Measurements from ENCODE around the gene PTPN11.
"Not testable (repeated sequence)": the region's sequence is repeated elsewhere in the genome, so short reads cannot be mapped to it uniquely, and the experiment has no call there.

The PTPN11 gene

GRCh38 chr12:112457142-112457541, 38.4 kb downstream of the PTPN11 start:
- DNase-seq, result not testable (repeated sequence)

DNA sequence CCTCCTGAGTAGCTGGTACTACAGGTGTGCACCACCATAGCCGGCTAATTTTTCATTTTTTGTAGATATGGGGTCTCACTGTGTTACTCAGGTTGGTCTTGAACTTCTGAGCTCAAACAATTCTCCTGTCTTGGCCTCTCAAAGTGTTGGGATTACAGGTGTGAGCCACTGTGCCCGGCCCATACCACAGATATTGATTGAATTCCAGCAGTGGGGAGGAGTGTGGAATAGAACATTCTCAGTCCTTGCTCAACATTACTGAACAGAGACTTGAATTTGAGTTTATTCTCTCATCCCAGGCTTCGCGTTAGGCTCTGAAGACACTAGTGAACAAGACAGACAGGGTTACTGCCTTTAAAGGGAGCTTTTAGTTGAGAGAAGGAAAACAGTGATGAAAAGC, 39.6 kb downstream of the PTPN11 start:
- DNase-seq, result no peak

GRCh38 chr12:112458751-112459150, 40.0 kb downstream of the PTPN11 start:
- no peak for DNase-seq

- no peak for DNase-seq
Measured at GRCh38 chr12:112463478-112463877, 44.7 kb downstream of the PTPN11 start.

- no peak for DNase-seq
Measured at GRCh38 chr12:112464605-112465004, 45.9 kb downstream of the PTPN11 start.

DNA sequence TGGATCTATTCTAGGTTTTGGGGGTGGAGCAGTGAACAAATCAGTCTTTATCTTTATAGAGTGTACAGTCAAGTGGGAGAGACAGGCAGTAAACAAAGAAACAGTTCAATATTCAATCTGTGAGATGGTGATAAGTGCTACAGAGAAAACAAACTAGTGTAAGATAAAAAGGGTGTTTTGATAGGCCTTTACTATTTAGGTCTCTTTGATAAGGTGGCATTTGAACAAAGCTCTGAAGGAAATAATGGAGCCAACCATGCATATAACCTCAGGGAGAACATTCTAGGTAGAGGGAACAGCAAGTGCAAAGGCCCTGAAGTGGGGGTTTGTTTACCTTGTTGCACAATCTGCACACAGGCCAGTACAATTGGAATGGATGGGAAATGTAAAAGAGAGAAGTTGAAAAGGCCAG, 47.3 kb downstream of the PTPN11 start:
- DNase-seq, result no peak

DNA sequence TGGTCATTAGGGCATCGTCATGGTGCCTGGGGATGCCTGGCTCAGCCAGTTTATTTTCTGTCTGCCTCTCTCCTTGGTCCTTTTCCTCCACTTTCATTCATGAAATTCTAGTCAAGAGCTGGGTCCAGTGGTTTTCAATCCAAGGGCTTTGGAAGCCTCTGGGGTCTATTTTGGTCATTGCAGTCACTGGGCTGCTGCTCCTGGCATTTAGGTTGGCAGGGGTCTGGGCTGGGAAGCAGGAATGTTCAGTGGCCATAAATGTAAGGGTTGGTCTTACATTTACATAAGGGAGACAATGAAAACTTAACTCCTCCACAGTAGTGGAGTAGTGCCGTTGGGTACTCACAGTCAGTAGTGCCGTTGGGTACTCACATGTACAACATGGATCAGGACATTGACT, 48.1 kb downstream of the PTPN11 start:
- no peak for DNase-seq

DNA sequence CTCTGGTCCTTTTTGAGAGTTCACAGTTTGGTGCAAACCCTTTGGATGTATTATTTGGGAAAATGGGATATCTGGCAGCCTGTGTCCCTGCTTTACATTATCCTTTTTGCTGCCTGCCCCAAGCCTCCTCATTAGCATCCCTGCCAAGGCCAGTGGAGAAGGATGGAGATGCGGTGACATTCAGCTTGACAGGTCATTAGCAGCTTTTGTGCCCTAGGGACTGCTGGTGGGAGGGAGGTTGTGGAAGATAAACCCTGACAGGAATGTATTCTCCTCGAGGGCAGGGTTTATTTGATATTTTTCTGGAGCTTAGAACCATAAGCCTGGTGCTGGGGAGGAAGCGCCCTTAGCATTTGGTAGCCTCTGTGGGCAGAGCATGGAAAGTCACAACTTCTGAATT, 49.3 kb downstream of the PTPN11 start:
- no peak for DNase-seq

GRCh38 chr12:112473056-112473455, 54.3 kb downstream of the PTPN11 start:
- peak in 1 of 2 donors; percentile 3 for DNase-seq

DNA sequence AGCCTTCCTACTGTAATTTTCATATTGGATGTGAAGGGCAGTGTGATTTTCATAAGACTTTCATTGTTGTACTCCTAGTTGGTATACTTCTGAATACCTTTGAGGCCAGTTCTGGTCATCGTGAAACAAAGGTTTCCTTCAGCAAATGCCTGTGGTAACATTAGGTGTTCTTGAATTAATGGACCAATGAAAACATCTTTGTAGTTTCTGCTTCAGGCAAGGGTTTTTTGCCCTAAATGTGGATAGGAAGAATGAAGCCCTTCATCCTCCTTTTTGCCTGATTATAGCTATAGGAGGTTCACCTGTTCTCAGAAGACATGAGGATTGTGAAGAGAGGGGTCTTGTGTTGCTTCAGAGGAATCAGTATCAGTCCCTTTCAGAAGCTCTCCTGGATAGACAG, 60.7 kb downstream of the PTPN11 start:
- no peak for DNase-seq

DNA sequence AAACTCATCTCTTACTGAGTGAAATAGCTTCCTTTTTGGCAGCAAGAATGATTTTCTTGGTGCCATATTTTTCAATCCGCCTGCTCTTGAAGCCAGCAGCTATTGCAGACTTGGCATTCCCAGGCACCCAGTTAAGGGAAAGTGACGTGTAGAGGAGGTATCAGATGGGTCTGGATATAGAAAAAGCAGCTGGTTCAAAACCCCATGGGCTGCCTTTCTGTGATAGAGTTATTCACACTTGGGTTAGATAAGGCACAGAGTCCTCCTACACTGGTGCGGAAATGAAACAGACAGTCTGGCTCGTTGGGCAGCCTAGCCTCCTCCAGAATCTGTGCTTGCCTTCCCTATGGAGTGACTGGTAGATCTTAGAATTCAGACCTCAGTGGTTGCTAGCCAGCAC, 62.2 kb downstream of the PTPN11 start:
- no peak for DNase-seq

DNA sequence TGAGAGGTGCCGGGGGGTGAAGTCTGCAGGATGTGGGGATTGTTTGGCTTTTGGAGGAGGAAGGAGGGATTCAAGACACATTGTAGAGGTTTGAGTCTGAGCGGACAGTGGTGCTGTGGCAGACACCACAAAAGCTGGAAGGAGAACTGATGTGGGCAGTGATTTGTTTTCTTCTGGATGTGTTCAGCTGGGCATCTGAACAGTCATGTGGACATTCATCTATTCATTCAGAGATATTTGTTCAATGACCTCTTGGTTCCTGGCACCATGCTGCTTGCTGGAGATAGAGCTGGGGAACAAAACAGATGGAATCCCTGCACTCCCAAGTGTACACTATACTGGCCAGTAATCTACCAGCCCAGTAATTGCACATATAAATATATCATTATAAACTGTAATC, 64.0 kb downstream of the PTPN11 start:
- DNase-seq, result no peak

GRCh38 chr12:112486361-112486760, 67.6 kb downstream of the PTPN11 start:
- no peak for DNase-seq

DNA sequence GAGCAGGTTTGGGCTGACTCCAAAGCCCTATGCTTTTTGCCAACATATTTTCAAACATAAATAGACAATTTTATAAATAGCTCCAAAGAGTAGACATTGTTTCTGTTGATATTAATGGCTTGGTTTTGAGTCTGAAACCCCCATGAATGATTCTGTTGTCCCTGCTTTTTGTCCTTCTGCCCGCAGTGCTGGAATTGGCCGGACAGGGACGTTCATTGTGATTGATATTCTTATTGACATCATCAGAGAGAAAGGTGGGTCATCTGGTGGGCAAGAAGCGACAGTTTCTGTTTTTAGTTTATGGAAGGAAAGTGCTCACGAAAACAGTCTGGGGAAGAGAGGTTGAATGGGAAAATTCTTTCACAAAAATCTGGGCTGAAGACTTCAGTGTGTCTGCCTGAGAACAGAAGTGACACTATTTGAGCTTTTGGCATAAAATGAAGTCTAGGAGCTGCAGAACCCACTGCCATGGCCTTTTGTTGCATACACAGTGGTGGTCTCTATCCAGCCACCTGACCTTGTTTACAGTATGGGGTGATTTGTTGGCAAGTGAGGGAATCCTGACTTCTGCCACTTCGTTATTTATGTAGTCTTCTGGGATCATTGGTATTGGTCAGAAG, 69.6 kb downstream of the PTPN11 start:
- no peak for DNase-seq

DNA sequence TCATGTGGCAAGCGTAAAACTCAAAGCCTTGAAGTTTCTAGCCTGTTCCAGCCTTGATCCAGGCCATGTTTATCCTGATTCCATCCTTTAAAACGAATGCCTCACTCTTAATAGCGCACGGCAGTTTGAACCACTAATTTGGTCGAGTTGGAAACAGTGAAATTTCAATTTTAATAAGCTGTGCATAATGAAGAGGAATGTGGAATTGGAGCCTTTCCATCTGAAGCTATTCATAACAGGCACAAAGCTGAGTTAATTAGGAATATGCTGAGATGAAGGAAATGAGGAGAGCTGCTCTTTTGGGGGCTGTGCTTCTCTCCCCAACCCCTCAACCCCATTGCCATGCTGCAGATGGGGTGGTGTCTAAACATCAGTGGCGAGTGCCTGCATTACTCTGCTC, 70.7 kb downstream of the PTPN11 start:
- DNase-seq, result no peak

GRCh38 chr12:112496496-112496895, 77.7 kb downstream of the PTPN11 start:
- DNase-seq, result no peak

DNA sequence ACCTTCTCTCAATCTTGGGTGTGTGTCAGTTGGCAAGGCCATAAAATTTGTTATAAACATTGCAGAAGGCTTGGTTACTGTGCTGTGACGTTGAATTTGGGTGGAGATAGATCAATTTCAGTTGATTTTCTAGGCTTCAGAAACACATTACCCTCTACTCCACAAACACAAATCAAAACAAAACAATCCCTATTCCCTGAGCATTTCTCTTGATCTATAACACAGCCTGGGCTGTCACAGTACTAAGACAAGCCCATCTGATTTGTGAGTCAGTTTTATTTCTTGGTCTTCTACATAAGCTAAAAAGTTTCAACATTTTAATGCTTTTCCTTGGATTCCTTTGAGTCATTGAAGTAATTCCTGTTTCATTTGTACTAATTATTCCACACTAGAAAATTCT, 79.8 kb downstream of the PTPN11 start:
- no peak for DNase-seq

- no peak for DNase-seq
Measured at GRCh38 chr12:112503512-112503911, 84.8 kb downstream of the PTPN11 start.

DNA sequence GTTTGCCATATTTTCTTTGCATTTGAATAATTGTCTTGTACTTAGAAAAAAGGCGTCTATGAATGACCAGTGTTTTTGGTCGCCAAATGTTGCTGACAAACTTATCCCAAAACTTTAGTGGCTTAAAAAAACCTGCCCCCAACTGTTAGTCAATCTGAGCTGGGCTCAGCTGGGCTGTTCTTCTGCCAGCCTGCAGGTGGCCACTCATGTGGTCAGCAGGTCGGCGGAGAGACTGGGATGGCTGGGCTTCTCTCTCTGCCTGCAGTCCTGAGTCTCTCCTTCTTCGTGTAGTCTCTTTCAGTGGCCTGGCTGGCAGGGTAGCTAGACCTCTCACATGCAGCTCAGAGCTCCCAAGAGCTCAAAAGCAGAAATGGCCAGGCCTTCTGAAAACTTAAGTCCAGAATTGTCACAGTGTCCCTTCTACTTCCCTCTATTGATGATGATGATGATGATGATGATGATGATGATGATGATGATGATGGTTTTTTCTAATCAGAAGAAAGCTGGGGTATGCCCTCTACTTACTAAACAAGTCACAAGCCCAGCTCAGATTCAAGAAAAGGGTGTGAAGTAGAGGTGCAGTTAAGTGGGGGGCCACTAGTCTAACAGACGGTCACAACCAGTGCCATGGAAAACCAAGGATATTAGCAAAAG, 87.9 kb downstream of the PTPN11 start:
- no peak for DNase-seq

DNA sequence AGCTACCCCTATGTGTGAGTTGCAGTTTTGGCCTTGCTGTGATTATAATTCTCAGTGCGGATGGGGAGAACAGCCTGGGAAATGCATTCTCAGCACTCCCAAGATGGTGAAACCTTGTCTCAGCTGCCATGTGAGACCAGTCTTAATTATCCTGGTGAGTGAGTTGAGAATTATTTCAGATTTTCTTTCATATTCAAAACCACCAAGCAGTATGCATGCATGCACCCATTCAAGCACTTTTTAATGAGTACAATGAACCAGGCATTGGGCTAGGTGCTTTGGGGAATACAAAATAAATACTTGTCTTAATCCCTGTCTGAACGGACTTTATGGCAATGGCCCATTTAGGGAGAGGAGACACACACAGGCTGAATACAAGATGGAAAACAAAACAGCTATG, 94.7 kb downstream of the PTPN11 start:
- no peak for DNase-seq

DNA sequence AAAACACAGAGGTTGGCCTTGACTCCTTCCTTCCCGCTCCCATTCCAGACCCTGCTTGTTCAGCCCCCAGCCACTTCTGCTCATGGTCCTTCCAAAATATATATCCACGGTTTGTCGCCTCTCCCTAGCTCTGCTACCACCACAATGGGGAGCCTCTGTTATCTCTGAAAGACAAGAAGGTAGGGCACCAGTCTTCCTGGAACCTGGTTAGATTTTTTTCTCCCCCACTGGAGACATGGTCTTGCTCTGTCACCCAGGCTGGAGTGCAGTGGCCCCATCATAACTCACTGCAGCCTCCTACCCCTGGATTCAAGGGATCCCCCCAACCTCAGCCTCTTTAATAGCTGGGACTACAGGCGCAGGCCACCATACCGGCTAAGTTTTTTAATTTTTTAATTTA, 95.7 kb downstream of the PTPN11 start:
- no peak for DNase-seq

DNA sequence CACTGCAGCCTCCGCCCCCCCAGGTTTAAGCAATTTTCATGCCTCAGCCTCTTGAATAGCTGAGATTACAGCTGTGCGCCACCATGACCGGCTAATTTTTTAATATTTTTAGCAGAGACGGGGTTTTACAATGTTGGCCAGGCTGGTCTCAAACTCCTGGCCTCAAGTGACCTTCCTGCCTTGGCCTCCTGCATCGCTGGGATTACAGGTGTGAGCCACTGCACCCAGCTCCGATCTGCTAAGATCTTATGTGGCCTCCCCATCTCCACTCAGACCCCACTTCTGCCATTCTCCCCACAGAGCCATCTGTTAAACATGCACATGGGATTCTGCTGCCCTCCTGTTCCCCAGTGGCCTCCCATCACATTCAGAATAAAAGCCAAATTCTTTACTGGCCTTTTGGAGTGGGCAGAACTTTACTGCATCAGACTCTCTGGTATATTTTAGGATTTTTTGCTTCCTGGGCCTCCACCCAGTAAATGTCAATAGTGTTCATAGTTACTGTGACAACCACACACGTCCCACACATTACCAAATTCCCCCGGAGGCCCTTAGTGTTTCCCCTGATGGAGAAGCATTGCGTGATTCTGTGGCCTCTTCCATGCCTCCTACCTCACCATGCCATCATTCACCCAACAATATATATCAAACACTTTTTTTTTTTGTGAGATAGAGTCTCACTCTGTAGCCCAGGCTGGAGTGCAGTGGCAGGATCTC, 96.3 kb downstream of the PTPN11 start:
- peak; percentile 16 to 61 for DNase-seq

DNA sequence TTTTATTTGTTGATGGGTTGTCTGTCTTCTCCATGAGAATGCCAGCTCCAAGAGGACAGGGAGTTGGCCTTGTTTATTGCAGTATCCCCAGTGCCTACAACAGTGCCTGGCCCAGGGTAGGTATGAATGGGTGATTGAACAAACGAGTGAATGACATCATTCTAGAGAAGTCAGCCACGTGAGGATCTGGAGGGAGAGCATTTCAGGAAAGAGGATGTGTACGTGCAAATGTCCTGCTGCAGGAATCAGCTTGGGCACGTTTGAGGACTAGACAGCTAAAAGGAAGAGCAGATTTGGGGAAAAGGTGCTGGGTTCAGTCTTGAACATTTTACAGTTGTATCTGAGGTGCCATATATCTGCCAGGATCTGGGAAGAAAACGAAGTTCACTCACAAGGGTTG, 97.1 kb downstream of the PTPN11 start:
- no peak for DNase-seq

DNA sequence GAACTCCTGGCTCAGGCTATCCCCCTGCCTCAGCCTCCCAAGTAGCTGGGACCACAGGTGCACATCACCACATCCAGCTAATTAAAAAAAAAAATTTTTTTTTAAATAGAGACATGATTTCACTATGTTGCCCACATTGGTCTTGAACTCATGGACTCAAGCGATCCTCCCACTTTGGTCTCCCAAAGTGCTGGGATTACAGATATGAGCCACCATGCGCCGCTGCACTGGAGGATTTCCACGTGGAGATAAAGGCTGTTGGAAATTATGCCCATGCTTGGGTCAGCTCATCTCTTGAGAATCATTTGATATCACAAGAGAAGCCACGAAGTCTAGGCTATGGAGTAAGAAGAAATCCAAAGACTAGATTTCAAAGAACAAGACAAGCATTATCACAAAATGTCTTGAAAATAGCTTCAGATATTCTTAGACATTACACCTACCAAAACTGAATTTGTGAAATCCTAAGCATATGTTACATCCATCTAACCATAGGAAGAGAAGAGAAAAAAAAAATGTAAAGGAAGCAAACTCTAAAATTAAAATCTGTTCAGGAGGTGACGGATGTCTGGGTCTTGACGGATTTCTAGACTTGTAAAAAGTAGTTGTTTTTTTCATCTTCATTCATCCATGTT, 99.1 kb downstream of the PTPN11 start:
- no peak for DNase-seq

Data from inflammatory macrophage treated with lipopolysaccharide for 1 hour (primary cell).